ENCODE measurements around the gene MAN1A2.

- TF ChIP-seq CTCF (IDR thresholded peaks at IDR 0.05; ENCODE audit: poor library complexity, severe bottlenecking), result peak; percentile 84
- no peak for TF ChIP-seq MXI1 (conservative IDR thresholded peaks at IDR 0.05; ENCODE audit: poor library complexity, severe bottlenecking)
- no peak for TF ChIP-seq POLR2AphosphoS5 (IDR thresholded peaks at IDR 0.05)
- TF ChIP-seq EZH2 (IDR thresholded peaks at IDR 0.05; ENCODE audit: borderline replicate concordance, insufficient read depth, low read length, poor library complexity, severe bottlenecking), result no peak
- no peak for TF ChIP-seq TAF1 (IDR thresholded peaks at IDR 0.05; ENCODE audit: low read depth)
- no peak for TF ChIP-seq REST (IDR thresholded peaks at IDR 0.05; ENCODE audit: borderline replicate concordance)
- TF ChIP-seq EP300 (conservative IDR thresholded peaks at IDR 0.05; ENCODE audit: poor library complexity, severe bottlenecking), result no peak
- TF ChIP-seq RAD21 (conservative IDR thresholded peaks at IDR 0.05), result peak; percentile 83
Measured at GRCh38 chr1:117512728-117513321, 145.6 kb downstream of the MAN1A2 start.
